Measurements from ENCODE around the gene NSMCE1.

- TF ChIP-seq CTCF (conservative IDR thresholded peaks at IDR 0.05; ENCODE audit: low read depth, low read length) (no peak), POLR2A (IDR thresholded peaks at IDR 0.05; ENCODE audit: low read depth, low read length) (no peak), MXI1 (IDR thresholded peaks at IDR 0.05; ENCODE audit: borderline replicate concordance, low read depth, low read length) (no peak), RAD21 (IDR thresholded peaks at IDR 0.05; ENCODE audit: low read length) (no peak), MAFK (IDR thresholded peaks at IDR 0.05; ENCODE audit: low read depth, low read length) (no peak), MAZ (IDR thresholded peaks at IDR 0.05; ENCODE audit: borderline replicate concordance, low read depth, low read length) (no peak), ELK1 (IDR thresholded peaks at IDR 0.05; ENCODE audit: borderline replicate concordance, low read depth, low read length) (no peak), RFX5 (IDR thresholded peaks at IDR 0.05; ENCODE audit: low read depth, low read length) (no peak)
Observed at GRCh38 chr16:27219161-27219560, 49.4 kb downstream of the NSMCE1 start.
